Activated CD4-positive, alpha-beta T cell treated with anti-CD3 and anti-CD28 coated beads for 48 hours (primary cell): ENCODE data around the gene SLCO1B1.
"Not testable (repeated sequence)": the region's sequence is repeated elsewhere in the genome, so short reads cannot be mapped to it uniquely, and the experiment has no call there.

Experiments used
- DNase-seq: peaks from one replicate; pipeline ENCODE4 v3.0.0-alpha.2; 2020

The SLCO1B1 gene

GRCh38 chr12:21130998-21131397, at the start of gene SLCO1B1:
Gene SLCO1B1 (plus strand): TSS chr12:21131194. CDS start chr12:21141575, 10,381 bp downstream.
- DNase-seq, result no peak

- DNase-seq, result not testable (repeated sequence)
Measured at GRCh38 chr12:21084753-21085152, 46.2 kb upstream of the SLCO1B1 start.

- DNase-seq, result no peak
Measured at GRCh38 chr12:21111732-21112131, 19.3 kb upstream of the SLCO1B1 start.

- DNase-seq, result no peak
Measured at GRCh38 chr12:21113266-21113665, 17.7 kb upstream of the SLCO1B1 start.

- DNase-seq, result no peak
Measured at GRCh38 chr12:21117995-21118394, 13.0 kb upstream of the SLCO1B1 start.

GRCh38 chr12:21118760-21119159, 12.2 kb upstream of the SLCO1B1 start:
- no peak for DNase-seq

GRCh38 chr12:21129351-21129750, 1.6 kb upstream of the SLCO1B1 start:
- no peak for DNase-seq

- no peak for DNase-seq
Measured at GRCh38 chr12:21129906-21130305, 1.1 kb upstream of the SLCO1B1 start.

GRCh38 chr12:21137318-21137999, 6.5 kb downstream of the SLCO1B1 start:
- DNase-seq, result not testable (repeated sequence)

GRCh38 chr12:21138016-21138415, 7.0 kb downstream of the SLCO1B1 start:
- DNase-seq, result no peak

GRCh38 chr12:21144309-21144708, 13.3 kb downstream of the SLCO1B1 start:
- DNase-seq, result no peak

GRCh38 chr12:21149861-21150260, 18.9 kb downstream of the SLCO1B1 start:
- not testable (repeated sequence) for DNase-seq

- no peak for DNase-seq
Measured at GRCh38 chr12:21151184-21151583, 20.2 kb downstream of the SLCO1B1 start.

- DNase-seq, result no peak
Measured at GRCh38 chr12:21155522-21156351, 24.7 kb downstream of the SLCO1B1 start.

- DNase-seq, result no peak
Measured at GRCh38 chr12:21165048-21165447, 34.1 kb downstream of the SLCO1B1 start.

- DNase-seq, result peak; percentile 44
Measured at GRCh38 chr12:21169878-21170472, 39.0 kb downstream of the SLCO1B1 start.

GRCh38 chr12:21172079-21172478, 41.1 kb downstream of the SLCO1B1 start:
- no peak for DNase-seq

- DNase-seq, result no peak
Measured at GRCh38 chr12:21183721-21184275, 52.8 kb downstream of the SLCO1B1 start.

GRCh38 chr12:21190016-21190415, 59.0 kb downstream of the SLCO1B1 start:
- no peak for DNase-seq

- DNase-seq, result not testable (repeated sequence)
Measured at GRCh38 chr12:21214433-21214832, 83.4 kb downstream of the SLCO1B1 start.

GRCh38 chr12:21219206-21219605, 88.2 kb downstream of the SLCO1B1 start:
- DNase-seq, result no peak

GRCh38 chr12:21220266-21220665, 89.3 kb downstream of the SLCO1B1 start:
- no peak for DNase-seq

- no peak for DNase-seq
Measured at GRCh38 chr12:21221072-21221471, 90.1 kb downstream of the SLCO1B1 start.
